Measurements from ENCODE around the gene GALNT17.
"Not testable (repeated sequence)": the region's sequence is repeated elsewhere in the genome, so short reads cannot be mapped to it uniquely, and the experiment has no call there.

DNA sequence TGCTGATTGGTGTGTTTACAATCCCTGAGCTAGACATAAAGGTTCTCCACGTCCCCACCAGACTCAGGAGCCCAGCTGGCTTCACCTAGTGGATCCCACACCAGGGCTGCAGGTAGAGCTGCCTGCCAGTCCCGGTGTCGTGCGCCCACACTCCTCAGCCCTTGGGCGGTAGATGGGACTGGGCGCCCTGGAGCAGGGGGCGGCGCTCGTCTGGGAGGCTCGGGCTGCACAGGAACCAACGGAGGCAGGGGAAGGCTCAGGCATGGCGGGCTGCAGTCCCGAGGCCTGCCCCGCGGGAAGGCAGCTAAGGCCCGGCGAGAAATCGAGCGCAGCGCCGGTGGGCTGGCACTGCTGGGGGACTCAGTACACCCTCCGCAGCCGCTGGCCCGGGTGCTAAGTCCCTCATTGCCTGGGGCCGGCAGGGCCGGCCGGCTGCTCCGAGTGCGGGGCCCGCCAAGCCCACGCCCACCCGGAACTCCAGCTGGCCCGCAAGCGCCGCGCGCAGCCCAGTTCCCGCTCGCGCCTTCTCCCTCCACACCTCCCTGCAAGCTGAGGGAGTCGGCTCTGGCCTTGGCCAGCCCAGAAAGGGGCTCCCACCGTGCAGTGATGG, 606.1 kb downstream of the GALNT17 start:
- TF ChIP-seq EZH2 (IDR thresholded peaks at IDR 0.05; ENCODE audit: low read depth): not testable (repeated sequence)
- TF ChIP-seq, protein P1, sequence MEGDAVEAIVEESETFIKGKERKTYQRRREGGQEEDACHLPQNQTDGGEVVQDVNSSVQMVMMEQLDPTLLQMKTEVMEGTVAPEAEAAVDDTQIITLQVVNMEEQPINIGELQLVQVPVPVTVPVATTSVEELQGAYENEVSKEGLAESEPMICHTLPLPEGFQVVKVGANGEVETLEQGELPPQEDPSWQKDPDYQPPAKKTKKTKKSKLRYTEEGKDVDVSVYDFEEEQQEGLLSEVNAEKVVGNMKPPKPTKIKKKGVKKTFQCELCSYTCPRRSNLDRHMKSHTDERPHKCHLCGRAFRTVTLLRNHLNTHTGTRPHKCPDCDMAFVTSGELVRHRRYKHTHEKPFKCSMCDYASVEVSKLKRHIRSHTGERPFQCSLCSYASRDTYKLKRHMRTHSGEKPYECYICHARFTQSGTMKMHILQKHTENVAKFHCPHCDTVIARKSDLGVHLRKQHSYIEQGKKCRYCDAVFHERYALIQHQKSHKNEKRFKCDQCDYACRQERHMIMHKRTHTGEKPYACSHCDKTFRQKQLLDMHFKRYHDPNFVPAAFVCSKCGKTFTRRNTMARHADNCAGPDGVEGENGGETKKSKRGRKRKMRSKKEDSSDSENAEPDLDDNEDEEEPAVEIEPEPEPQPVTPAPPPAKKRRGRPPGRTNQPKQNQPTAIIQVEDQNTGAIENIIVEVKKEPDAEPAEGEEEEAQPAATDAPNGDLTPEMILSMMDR (conservative IDR thresholded peaks at IDR 0.05): not testable (repeated sequence)
